Fibroblast of villous mesenchyme (primary cell): ENCODE results near the gene DIAPH2. TPM values are rescaled to one million over a fixed set of nuclear protein-coding genes. Genes with fewer than 3 reads are reported as not detected.

Experiments
- DNase-seq: peaks from one replicate; pipeline ENCODE4 v3.0.0-alpha.2; 2010; ENCODE audit warnings: low read depth
- H3K4me3 ChIP-seq: 2 replicates; pipeline ENCODE4 v1.5.1; 2011; ENCODE audit warnings: low read depth, mild to moderate bottlenecking, low read length
- CTCF ChIP-seq: IDR thresholded peaks from 2 replicates; pipeline ENCODE4 v1.5.1; 2012; ENCODE audit warnings: low read depth, mild to moderate bottlenecking, low read length; ENCODE audit not compliant: insufficient read depth
- total RNA-seq: library from RNA; depleted of rRNA; stranded (reverse); fragments of >200 nt; gene quantifications from 2 replicates; pipeline ENCODE4 v1.2.3, GENCODE V29; 2012

DIAPH2 gene
- total RNA-seq, 1 donor = 15.5 TPM

- no peak for TF ChIP-seq CTCF
- H3K4me3 ChIP-seq = no peak overlapping the region
- DNase-seq = no peak
These were observed 223.1 kb downstream of the DIAPH2 start for GRCh38 chrX:96907516-96908272.

GRCh38 chrX:96909291-96909690, 224.6 kb downstream of the DIAPH2 start:
- TF ChIP-seq CTCF = no peak
- H3K4me3 ChIP-seq = no peak overlapping the region
- DNase-seq = no peak

GRCh38 chrX:96918864-96919263, 234.2 kb downstream of the DIAPH2 start:
- H3K4me3 ChIP-seq = no peak overlapping the region
- no peak for DNase-seq
- no peak for TF ChIP-seq CTCF

- no peak for TF ChIP-seq CTCF
- no peak overlapping the region for H3K4me3 ChIP-seq
- no peak for DNase-seq
These were observed 235.0 kb downstream of the DIAPH2 start for GRCh38 chrX:96919672-96920071.

GRCh38 chrX:96924581-96924980, 239.9 kb downstream of the DIAPH2 start:
- TF ChIP-seq CTCF = no peak
- DNase-seq = no peak

GRCh38 chrX:96929036-96929435, 244.4 kb downstream of the DIAPH2 start:
- H3K4me3 ChIP-seq = no peak overlapping the region
- no peak for DNase-seq
- TF ChIP-seq CTCF = no peak

More at GRCh38 chrX:96924581-96924980, 239.9 kb downstream of the DIAPH2 start:
- no peak overlapping the region for H3K4me3 ChIP-seq

GRCh38 chrX:96957718-96958117, 273.1 kb downstream of the DIAPH2 start:
- no peak for TF ChIP-seq CTCF
- DNase-seq = no peak
- H3K4me3 ChIP-seq = no peak overlapping the region
